ENCODE measurements around the gene ALLC. TPM values are rescaled to one million over a fixed set of nuclear protein-coding genes. Genes with fewer than 3 reads are reported as not detected.

The ALLC gene
- total RNA-seq, 1 donor from 2014 or later, result not detected

GRCh38 chr2:3625186-3625585, 32.8 kb upstream of the ALLC start:
- no peak for TF ChIP-seq CTCF (IDR thresholded peaks at IDR 0.05)
- H3K4me3 ChIP-seq, result no peak overlapping the region
- intact Hi-C loops (cut with DNase I), result no loop called here
- no peaks in the 10 kb centered on the region for H3K9me3 ChIP-seq
- no peaks in the 10 kb centered on the region for H3K36me3 ChIP-seq
- H3K27ac ChIP-seq, result no peak overlapping the region
- DNase-seq (ENCODE audit: low spot score in 2 of 2), result peak in 1 of 2 donors; percentile 9
- no peaks in the 10 kb centered on the region for H3K4me1 ChIP-seq
- no peaks in the 10 kb centered on the region for H3K27me3 ChIP-seq

GRCh38 chr2:3626118-3626811, 31.7 kb upstream of the ALLC start:
- intact Hi-C loops (cut with DNase I), result no loop called here
- peak in 1 of 2 donors; percentile 15 for DNase-seq (ENCODE audit: low spot score in 2 of 2)
- Histone ChIP-seq H3K4me3 (no peak overlapping the region), H3K4me1 (no peaks in the 10 kb centered on the region), H3K9me3 (no peaks in the 10 kb centered on the region), H3K36me3 (no peaks in the 10 kb centered on the region), H3K27ac (no peak overlapping the region), H3K27me3 (no peaks in the 10 kb centered on the region)
- no peak for TF ChIP-seq CTCF (IDR thresholded peaks at IDR 0.05)

GRCh38 chr2:3626812-3627499, 31.0 kb upstream of the ALLC start:
- intact Hi-C loops (cut with DNase I), result no loop called here
- Histone ChIP-seq H3K27ac (no peak overlapping the region), H3K27me3 (no peaks in the 10 kb centered on the region), H3K9me3 (no peaks in the 10 kb centered on the region), H3K36me3 (no peaks in the 10 kb centered on the region), H3K4me1 (no peaks in the 10 kb centered on the region), H3K4me3 (no peak overlapping the region)
- peak in 1 of 2 donors; percentile 54 for DNase-seq (ENCODE audit: low spot score in 2 of 2)
- TF ChIP-seq CTCF (IDR thresholded peaks at IDR 0.05), result no peak

GRCh38 chr2:3627500-3628100, 30.4 kb upstream of the ALLC start:
- H3K36me3 ChIP-seq, result no peaks in the 10 kb centered on the region
- intact Hi-C loops (cut with DNase I), result no loop called here
- H3K27me3 ChIP-seq, result no peaks in the 10 kb centered on the region
- no peak for TF ChIP-seq CTCF (IDR thresholded peaks at IDR 0.05)
- H3K27ac ChIP-seq, result no peak overlapping the region
- no peak overlapping the region for H3K4me3 ChIP-seq
- no peaks in the 10 kb centered on the region for H3K4me1 ChIP-seq
- no peaks in the 10 kb centered on the region for H3K9me3 ChIP-seq
- peak in 1 of 2 donors; percentile 33 for DNase-seq (ENCODE audit: low spot score in 2 of 2)

GRCh38 chr2:3628241-3628679, 29.7 kb upstream of the ALLC start:
- no peaks in the 10 kb centered on the region for H3K27me3 ChIP-seq

More at GRCh38 chr2:3628241-3628679, 29.7 kb upstream of the ALLC start:
- TF ChIP-seq CTCF (IDR thresholded peaks at IDR 0.05), result no peak
- intact Hi-C loops (cut with DNase I), result no loop called here
- H3K9me3 ChIP-seq, result no peaks in the 10 kb centered on the region
- H3K4me3 ChIP-seq, result no peak overlapping the region
- H3K36me3 ChIP-seq, result no peaks in the 10 kb centered on the region
- H3K4me1 ChIP-seq, result no peaks in the 10 kb centered on the region
- DNase-seq (ENCODE audit: low spot score in 2 of 2), result peak in 1 of 2 donors; percentile 53
- no peak overlapping the region for H3K27ac ChIP-seq

Measured in ascending aorta (tissue), 2 donors.